HFF-Myc (cell line): ENCODE measurements around the gene VTI1A.

Experiments used
- DNase-seq: peaks from one replicate; pipeline ENCODE4 v3.0.0-alpha.2; 2011; ENCODE audit warnings: low read depth; ENCODE audit errors: extremely low read depth
- H3K4me3 ChIP-seq: replicated peaks from 2 replicates; pipeline ENCODE4 v1.5.1; 2011; ENCODE audit warnings: low read depth, mild to moderate bottlenecking, control low read depth, low read length
- TF ChIP-seq, protein P1 (sequence below): IDR thresholded peaks from 2 replicates; pipeline ENCODE4 v1.5.1; 2012; ENCODE audit warnings: mild to moderate bottlenecking, low read depth, low read length, control low read depth; ENCODE audit errors: missing control alignments

Gene VTI1A

DNA sequence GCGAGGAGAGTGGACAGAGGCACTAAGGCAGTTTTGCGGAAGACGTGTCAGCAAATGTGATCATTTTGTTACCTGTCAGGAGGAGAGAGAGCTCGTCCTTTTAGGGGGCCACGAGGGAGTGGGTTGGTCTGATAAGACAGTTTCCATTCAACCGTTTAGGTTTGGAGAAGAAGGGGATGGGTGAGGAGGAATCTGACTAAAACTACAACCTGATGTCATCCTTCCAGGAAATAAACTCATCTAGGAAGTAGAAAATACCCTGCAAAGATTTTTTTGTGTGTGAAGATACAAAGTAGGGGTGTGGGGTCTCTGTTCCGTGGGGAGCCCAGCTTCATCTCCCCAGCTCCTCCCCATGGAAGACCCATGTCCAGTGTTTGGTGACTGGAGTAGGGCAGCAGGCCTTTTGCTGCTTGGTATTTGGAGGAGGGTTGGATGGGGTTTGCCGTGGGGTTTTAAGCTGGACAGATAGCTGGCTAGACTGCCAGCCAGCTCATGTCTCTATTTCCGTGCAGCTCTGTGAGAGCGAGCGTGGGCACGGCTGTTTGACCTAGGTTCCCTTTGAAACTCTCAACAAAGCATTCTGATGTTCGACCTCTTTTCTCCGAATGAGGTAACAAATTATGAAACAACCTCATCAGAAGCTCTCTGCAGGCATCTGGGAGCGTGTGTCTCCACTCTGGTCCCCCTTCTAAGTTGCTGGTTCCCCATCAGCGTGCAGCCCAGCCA, 367.0 kb downstream of the VTI1A start:
- TF ChIP-seq, protein P1, sequence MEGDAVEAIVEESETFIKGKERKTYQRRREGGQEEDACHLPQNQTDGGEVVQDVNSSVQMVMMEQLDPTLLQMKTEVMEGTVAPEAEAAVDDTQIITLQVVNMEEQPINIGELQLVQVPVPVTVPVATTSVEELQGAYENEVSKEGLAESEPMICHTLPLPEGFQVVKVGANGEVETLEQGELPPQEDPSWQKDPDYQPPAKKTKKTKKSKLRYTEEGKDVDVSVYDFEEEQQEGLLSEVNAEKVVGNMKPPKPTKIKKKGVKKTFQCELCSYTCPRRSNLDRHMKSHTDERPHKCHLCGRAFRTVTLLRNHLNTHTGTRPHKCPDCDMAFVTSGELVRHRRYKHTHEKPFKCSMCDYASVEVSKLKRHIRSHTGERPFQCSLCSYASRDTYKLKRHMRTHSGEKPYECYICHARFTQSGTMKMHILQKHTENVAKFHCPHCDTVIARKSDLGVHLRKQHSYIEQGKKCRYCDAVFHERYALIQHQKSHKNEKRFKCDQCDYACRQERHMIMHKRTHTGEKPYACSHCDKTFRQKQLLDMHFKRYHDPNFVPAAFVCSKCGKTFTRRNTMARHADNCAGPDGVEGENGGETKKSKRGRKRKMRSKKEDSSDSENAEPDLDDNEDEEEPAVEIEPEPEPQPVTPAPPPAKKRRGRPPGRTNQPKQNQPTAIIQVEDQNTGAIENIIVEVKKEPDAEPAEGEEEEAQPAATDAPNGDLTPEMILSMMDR, result no peak
- no peak for DNase-seq
- no peak overlapping the region for H3K4me3 ChIP-seq

DNA sequence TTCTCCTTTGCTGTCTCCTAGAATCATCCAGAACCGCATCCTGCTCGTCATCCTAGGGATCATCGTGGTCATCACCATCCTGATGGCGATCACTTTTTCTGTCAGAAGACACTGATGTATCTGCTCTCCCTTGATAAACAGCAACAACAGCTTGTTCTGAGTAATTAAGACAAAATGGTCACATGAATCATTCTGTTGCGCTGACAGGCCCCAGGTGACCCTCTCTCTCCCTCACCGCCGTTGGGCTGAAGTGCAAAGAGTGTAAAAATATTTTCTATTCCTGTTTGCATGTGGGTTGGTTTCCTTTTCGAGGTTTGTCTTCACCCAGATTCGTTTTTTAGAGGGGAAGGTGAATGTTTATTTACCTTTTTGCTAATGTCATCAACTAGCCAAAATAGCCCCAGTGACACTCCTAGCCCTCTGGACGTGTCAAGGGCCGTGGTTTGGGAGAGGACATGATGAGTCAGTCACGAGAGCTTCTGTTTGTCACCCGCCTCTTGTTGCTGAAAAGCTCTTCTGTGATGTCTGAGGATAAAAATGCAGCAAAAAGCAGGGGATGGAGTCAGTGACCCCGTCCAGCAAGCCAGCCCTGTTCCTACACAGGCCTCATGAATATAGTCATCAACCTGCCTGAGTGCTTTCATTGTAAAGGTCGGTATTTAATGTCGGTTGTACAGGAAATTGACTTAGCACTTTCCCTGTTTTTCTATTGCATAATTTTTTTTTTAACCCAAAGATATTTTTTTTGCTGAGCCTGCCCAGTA, 368.4 kb downstream of the VTI1A start:
- DNase-seq, result no peak
- H3K4me3 ChIP-seq, result no peak overlapping the region
- TF ChIP-seq, protein P1, result no peak

DNA sequence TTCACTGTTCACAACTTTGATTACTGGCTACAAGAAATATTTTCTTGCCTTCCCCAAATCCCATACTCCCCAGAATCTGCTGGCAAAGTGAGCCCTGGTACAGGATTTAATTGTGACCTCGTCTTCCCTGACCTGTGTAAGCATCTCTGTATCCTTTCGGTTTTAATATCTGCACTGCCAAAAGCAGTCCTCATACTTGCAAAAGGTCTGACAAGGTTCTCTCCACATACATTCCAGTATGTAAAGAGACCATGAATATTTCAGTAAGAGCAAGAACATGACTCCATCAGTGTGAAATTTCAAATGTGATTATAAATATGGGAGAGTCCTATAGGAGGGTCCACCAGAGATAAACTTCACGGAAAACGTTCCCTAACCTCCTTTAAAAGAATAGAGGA, 369.0 kb downstream of the VTI1A start:
- DNase-seq, result no peak
- TF ChIP-seq, protein P1, result no peak
- H3K4me3 ChIP-seq, result no peak overlapping the region

DNA sequence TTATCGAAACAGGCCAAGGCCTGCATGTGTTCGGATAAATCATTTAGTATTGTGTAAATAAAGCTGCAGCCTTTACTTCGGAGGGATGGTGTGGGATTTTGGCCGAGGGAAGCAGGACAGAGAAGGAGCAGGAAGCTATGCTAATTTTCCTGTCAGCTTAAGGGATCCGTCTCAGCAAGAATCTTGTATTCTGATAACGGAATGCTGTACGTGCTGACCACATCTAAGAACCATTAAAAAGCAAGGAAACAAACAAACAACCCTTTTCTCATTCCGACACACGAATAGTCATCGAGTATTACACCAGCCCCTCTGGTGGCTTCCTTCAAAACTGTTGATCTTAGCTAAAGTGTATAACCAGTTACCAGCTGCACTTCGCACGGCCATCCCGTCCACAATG, 369.9 kb downstream of the VTI1A start:
- DNase-seq, result no peak
- TF ChIP-seq, protein P1, result no peak
- H3K4me3 ChIP-seq, result no peak overlapping the region

DNA sequence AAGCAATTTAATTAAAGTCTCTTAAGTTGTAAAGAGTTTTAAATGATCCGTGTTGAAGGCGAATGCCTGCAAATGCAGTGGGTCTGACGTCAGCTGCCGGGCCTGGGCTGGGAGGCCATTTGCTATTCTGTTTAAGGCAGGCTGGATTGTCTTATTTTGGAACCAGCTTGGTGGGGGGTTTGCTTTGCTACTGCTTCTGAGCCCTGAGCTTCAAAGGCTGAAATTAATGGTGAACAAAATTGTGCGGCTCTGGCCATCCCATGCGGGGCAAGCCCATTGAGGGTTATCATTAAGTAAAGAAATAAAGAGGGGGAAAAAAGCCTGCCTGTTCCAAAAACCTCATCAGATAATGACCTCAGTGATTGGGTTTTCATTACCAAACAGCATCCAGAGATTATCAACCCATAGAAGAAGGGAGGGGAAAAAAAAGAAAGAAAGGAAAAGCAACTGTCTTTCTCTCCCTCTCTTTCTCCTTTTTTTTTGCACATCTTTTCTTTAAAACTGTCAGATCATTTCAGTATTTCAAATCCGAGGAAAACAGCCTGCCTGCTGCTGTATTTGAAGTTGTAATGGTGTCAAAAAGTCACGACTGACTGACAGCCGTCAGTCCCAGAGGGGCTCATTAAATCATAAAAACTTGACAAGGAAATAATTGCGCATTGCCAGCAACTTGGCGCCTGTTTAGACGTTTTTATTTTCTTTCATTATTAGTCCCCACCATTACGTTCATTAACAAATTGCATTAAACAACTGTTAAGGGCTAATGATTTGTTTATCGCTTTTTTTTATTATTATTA, 371.2 kb downstream of the VTI1A start:
- TF ChIP-seq, protein P1, result no peak
- DNase-seq, result no peak
- no peak overlapping the region for H3K4me3 ChIP-seq

DNA sequence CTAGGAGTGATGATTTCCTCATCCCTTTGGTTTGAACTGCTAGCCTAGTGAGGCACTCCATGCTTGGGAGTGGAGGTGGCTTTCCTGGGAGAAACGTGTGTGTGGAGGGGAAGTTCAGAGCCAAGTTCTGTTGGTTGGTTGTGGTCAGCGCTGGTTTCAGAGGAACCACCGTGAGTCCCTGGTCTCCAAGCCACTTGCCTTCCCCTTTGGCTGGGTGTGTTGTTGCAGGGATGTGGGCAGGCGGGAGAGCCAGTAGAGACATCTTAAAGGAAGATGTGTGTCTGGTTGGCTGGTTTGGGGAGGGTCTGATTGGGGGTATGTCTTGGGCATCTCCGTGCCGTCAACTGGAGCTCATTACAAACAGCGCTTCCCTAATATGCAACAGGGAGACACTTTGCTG, 372.2 kb downstream of the VTI1A start:
- DNase-seq, result no peak
- no peak overlapping the region for H3K4me3 ChIP-seq
- TF ChIP-seq, protein P1, result no peak
